ENCODE data around the gene GALNT17. TPM values are rescaled to one million over a fixed set of nuclear protein-coding genes. Genes with fewer than 3 reads are reported as not detected.
"Not testable (repeated sequence)": the region's sequence is repeated elsewhere in the genome, so short reads cannot be mapped to it uniquely, and the experiment has no call there.

GALNT17 gene
- total RNA-seq, 1 donor from 2014 or later = 6.0 TPM

- no peak for DNase-seq (ENCODE audit: low spot score)
These were observed 104.5 kb downstream of the GALNT17 start for GRCh38 chr7:71236230-71237105.

GRCh38 chr7:71237945-71238344 is 106.0 kb downstream of the GALNT17 start:
- DNase-seq (ENCODE audit: low spot score) = no peak

GRCh38 chr7:71238581-71239295 is 106.8 kb downstream of the GALNT17 start:
- DNase-seq (ENCODE audit: low spot score) = no peak

DNA sequence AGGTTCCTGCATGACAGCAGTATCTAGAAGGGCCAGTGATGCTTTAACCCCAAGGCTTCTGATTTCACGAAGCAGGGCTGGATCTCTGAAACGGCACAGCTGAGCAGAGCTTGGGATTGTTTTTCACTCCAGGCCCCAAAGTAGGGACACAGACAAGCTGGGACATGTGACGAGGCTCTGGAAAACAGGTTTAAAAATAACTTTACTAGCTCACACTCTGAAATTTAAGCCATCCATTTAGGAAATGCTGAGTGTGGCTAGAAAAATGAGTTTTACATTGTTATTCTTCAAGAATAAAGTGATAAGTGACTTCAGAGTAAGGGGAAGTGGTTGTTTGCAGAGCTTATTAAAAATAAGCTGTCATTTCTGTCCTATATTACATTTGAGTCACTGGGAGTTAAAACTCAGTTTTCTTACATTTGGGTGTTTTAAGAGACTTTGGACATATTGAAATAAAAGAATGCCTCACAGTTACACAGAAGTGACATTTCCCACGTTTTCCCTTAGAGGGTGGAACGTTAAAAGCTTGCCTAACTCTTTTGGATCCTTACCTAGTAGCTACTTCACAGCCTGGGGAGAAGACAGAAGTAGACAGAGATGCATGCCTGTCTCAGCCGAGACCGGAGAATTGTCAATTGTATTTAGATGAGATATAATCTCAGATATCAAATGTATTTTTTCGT is 107.8 kb downstream of the GALNT17 start:
- no peak for DNase-seq (ENCODE audit: low spot score)

DNA sequence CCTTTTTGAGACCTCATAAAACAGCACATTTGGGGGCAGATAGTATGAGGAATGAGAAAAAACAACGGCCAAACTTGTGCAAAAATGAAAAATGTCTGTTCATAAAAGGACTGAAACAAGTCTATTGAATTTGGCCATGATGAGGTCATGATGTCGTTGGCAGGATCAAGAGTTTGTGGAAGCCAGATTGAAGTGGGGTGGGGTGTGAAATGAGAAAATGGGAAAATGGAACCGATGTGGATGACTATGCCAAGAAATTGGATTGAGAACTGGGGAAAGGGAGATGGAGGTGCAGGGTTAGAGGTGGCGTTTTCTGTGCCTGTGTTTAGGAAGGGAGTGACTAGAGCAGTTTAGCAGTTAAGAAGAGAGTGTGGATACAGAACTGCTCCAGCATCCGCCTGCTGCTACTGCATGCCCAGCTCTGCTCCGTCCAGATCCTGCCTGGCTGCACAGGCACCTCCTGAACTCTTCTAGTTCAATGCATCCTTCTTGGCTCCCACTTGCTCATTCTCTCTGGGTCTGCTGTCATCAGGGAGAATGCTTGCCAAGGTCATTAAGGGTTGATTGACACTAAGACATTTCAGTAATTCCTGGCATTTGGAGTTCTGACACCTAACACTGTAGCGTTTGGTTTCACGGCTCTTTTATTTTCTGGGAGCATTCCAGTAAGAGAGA is 111.9 kb downstream of the GALNT17 start:
- no peak for DNase-seq (ENCODE audit: low spot score)

GRCh38 chr7:71245038-71245437 is 113.1 kb downstream of the GALNT17 start:
- no peak for DNase-seq (ENCODE audit: low spot score)

DNA sequence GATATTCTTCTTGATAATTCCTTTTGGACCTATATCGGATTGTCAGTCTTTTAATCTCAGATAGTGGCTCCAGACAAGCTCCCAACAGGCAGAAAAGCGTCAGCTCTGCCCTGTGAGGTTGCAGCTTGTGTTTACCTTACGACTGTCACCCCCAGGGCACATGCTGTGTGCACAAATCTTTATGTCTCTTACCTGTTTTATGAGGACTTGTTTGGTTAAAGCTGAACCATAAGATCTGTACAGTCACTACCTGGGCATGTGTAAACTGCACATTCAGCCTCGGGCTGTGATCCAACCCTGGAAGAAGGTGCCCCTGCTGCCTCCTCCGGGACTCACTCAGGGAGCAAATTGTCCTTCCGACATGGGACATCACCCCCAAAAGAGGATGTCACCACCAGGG is 119.8 kb downstream of the GALNT17 start:
- DNase-seq (ENCODE audit: low spot score) = no peak

GRCh38 chr7:71254751-71255150 is 122.8 kb downstream of the GALNT17 start:
- no peak for DNase-seq (ENCODE audit: low spot score)

- DNase-seq (ENCODE audit: low spot score) = no peak
These were observed 123.7 kb downstream of the GALNT17 start for GRCh38 chr7:71255537-71256178.

- no peak for DNase-seq (ENCODE audit: low spot score)
These were observed 129.1 kb downstream of the GALNT17 start for GRCh38 chr7:71261066-71261465.

- not testable (repeated sequence) for DNase-seq (ENCODE audit: low spot score)
These were observed 130.9 kb downstream of the GALNT17 start for GRCh38 chr7:71262834-71263233.

DNA sequence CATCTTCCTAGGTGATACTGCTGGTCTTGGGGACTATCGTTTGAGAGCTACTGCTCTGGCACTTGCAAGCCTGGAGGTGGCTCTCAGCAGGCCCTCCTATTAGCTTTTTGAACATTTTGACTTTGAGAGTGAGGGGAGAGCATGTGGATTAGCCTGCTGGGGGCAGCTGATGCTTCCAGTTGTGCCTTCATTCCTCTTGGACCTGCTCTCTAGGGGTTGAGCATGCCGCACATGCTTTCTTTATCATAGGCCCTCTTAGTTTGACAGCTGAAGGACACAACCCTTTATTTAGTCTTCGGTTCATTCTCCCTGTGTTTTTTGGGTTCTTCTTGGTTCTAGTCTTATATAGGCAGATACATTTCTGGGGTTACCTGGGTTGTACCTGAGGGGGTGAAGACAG is 132.1 kb downstream of the GALNT17 start:
- DNase-seq (ENCODE audit: low spot score) = no peak

DNA sequence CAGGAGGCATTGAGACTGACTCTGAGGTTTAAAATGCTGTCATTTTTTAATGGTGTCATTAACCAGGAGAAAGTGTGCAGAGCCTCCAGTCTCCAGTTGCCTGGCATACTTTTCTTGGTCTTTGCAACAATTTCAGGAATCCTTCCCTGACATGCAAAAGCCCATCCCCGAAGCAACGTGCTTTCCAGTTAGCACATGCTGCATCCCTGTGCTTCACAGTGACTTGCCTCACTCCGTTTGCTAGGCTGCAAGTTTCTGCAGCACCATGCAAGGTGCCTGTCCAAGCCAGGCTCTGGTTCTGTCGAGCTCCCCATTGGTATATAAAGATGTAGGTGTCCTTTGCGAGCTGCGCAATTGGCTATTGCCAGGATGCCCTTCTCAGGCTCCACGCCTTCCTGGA is 135.0 kb downstream of the GALNT17 start:
- DNase-seq (ENCODE audit: low spot score) = no peak

DNA sequence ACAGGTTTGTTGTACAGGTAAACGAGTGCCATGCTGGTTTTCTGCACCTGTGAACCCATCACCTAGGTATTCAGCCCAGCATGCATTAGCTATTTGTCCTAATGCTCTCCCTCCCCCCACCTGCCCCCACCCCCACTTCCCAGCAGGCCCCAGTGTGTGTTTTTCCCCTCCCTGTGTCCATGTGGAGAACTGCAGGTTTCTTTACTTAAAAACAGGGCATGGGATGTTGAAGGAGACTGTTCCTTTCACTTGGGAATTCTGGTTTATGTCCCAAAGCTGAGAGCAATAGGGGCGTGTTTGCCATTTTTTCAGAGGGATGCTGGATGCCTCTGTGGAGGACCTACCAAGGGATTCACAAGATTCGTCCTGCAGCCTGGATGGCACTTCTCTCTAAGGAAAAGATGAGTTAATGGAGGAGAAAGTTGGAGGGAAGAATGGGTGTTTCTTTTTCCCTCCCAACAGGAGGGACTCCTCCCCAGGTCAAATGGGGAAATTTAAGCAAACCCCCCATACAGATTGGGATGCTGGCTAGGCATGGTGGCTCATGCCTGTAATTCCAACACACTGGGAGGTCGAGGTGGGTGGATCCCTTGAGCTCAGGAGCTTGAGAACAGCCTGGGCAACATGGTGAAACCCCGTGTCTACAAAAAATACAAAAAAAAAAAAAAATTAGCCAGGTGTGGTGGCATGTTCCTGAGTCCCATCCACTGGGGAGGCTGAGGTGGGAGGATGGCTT is 136.0 kb downstream of the GALNT17 start:
- no peak for DNase-seq (ENCODE audit: low spot score)

GRCh38 chr7:71270558-71270957 is 138.6 kb downstream of the GALNT17 start:
- DNase-seq (ENCODE audit: low spot score) = no peak

DNA sequence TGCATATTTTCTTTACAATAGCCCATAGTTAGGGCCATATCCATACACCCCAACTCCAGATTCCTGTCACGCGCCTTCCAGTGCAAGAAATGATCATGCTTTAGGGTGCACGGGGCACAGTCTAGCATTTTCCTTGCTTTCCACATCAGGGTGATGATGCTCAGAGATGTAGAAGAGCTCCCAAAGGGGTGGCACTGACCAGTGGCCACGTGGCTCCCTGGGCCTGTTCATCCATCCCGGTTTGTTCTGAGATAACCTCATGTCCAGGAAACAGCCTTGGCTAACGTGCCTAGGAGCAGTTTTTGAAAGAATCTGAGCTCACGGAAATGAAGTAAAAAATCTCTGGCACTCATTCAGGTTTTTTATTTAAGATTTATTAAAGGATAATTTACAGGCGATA is 139.3 kb downstream of the GALNT17 start:
- DNase-seq (ENCODE audit: low spot score) = peak; percentile 50

DNA sequence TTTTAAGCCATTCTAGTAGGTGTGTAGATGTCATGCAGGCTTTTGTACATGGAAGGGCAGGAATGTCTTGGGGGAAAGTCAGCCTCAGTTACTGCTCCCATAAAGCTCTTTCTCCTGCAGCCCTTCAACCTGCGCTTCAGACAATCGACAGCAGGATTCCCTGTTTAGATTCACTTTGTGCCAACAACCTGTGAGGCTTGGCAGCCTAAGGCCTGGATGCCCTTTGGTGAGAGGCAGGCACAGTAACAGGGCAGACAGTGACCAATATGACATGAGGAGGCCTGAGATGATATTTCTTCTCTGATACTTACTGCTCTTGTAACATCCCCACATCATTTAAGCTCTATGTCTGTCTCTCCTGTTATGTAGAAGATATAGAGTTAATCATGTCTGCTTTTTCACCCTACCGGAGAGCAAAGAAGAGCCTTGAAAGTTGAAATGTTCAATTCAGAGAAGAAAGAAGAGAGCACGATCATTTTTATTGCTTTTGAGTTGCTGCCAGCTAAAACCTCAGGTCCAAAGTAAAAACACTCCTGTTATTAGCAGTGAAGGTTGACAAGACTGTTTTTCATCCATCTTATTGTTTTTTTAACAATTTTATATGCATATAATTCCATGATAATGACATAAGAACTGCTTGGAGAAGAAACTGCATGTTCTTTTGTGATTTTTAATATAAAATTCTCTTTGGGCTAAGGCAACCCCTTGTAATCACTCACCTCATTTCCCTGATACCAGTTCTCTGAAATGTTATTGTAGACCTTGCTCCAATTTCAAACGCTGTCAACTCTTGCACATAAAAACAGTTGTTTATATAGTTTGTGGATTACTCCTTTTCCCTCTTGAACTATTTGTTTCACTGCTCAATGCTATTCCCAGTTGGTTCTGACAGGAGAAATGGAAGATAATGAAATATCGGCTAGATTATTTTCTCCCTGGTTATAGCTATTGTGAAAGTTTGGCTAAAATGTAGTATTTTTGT is 140.9 kb downstream of the GALNT17 start:
- DNase-seq (ENCODE audit: low spot score) = no peak

DNA sequence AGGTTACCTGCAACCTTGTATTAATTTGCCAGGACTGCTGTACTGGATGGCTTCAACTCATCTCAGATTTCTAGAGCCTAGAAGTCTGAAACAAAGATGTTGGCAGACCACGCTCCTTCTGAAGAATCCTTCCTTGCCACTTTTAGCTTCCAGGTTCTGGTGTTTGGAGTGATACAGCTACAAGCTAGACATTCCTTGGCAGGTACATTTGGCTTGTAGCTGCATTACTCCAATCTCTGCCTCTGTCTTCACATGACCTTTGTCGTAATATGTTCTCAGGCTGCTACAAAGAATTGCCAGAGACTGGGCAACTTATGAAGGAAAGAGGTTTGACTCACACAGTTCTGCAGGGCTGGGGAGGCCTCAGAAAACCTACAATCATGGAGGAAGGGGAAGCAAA is 146.3 kb downstream of the GALNT17 start:
- no peak for DNase-seq (ENCODE audit: low spot score)

GRCh38 chr7:71281261-71281660 is 149.3 kb downstream of the GALNT17 start:
- DNase-seq (ENCODE audit: low spot score) = no peak

- no peak for DNase-seq (ENCODE audit: low spot score)
These were observed 151.9 kb downstream of the GALNT17 start for GRCh38 chr7:71283802-71284201.
